Posterior cingulate gyrus (tissue), 11 donors: ENCODE measurements around the gene AFAP1.
"Not testable (repeated sequence)": the region's sequence is repeated elsewhere in the genome, so short reads cannot be mapped to it uniquely, and the experiment has no call there.

Source experiments
- DNase-seq, 10 donors: peaks; one replicate each; pipeline versions ENCODE4 v3.0.0 to v3.0.0-alpha.2; 2020 to 2021; ENCODE audit warnings: mixed read lengths in 3 of 10
- intact Hi-C: fragments of 100-400 bp; cut with DNase I; formaldehyde crosslinking; loops from one replicate; pipeline ENCODE4 v1.15.1; 2023

The AFAP1 gene

GRCh38 chr4:7924570-7924969, 15.1 kb downstream of the AFAP1 start:
- intact Hi-C loops = no loop called here
- DNase-seq = peak in 1 of 10 donors; percentile 61

GRCh38 chr4:7924163-7924562, 15.5 kb downstream of the AFAP1 start:
- intact Hi-C loops = no loop called here
- no peak for DNase-seq

- intact Hi-C loops = no loop called here
These were observed 17.2 kb downstream of the AFAP1 start for GRCh38 chr4:7922466-7922865.

GRCh38 chr4:7918981-7919380, 20.7 kb downstream of the AFAP1 start:
- intact Hi-C loops = no loop called here
- DNase-seq = peak in 1 of 10 donors; percentile 84

More at GRCh38 chr4:7922466-7922865, 17.2 kb downstream of the AFAP1 start:
- peak in 1 of 10 donors; percentile 6 for DNase-seq

GRCh38 chr4:7918187-7918586, 21.5 kb downstream of the AFAP1 start:
- intact Hi-C loops = not testable (repeated sequence)
- peak in 1 of 10 donors; percentile 22 for DNase-seq

- peak in 1 of 10 donors; percentile 20 for DNase-seq
- intact Hi-C loops = no loop called here
These were observed 22.0 kb downstream of the AFAP1 start for GRCh38 chr4:7917669-7918068.

GRCh38 chr4:7915875-7916242, 23.8 kb downstream of the AFAP1 start:
- intact Hi-C loops = no loop called here
- peak in 1 of 10 donors; percentile 61 for DNase-seq

GRCh38 chr4:7912826-7913225, 26.8 kb downstream of the AFAP1 start:
- intact Hi-C loops = no loop called here
- DNase-seq = peak in 1 of 10 donors; percentile 40

GRCh38 chr4:7910952-7911578, 28.6 kb downstream of the AFAP1 start:
- intact Hi-C loops = no loop called here
- peak in 1 of 10 donors; percentile 40 for DNase-seq

- DNase-seq = peak in 1 of 10 donors; percentile 69
- intact Hi-C loops = no loop called here
These were observed 29.3 kb downstream of the AFAP1 start for GRCh38 chr4:7910263-7910896.

- intact Hi-C loops = no loop called here
- DNase-seq = peak in 1 of 10 donors; percentile 20
These were observed 30.0 kb downstream of the AFAP1 start for GRCh38 chr4:7909463-7910262.

GRCh38 chr4:7908668-7909067, 31.0 kb downstream of the AFAP1 start:
- intact Hi-C loops = no loop called here
- DNase-seq = no peak

- no peak for DNase-seq
- intact Hi-C loops = no loop called here
These were observed 32.5 kb downstream of the AFAP1 start for GRCh38 chr4:7907142-7907541.

- DNase-seq = no peak
- intact Hi-C loops = no loop called here
These were observed 33.4 kb downstream of the AFAP1 start for GRCh38 chr4:7906171-7906701.

GRCh38 chr4:7904952-7905915, 34.4 kb downstream of the AFAP1 start:
- DNase-seq = peak in 2 of 10 donors; percentile 33 to 83
- intact Hi-C loops = no loop called here

- DNase-seq = peak in 1 of 10 donors; percentile 32
- intact Hi-C loops = no loop called here
These were observed 35.7 kb downstream of the AFAP1 start for GRCh38 chr4:7903791-7904516.

GRCh38 chr4:7902826-7903225, 36.8 kb downstream of the AFAP1 start:
- intact Hi-C loops = no loop called here
- no peak for DNase-seq

- intact Hi-C loops = no loop called here
- no peak for DNase-seq
These were observed 37.5 kb downstream of the AFAP1 start for GRCh38 chr4:7902101-7902553.

- DNase-seq = no peak
- intact Hi-C loops = no loop called here
These were observed 38.3 kb downstream of the AFAP1 start for GRCh38 chr4:7901311-7901885.
